ENCODE measurements around the gene EVI2A.

Gene EVI2A

GRCh38 chr17:31269578-31269983, 51.8 kb downstream of the EVI2A start (continued):
- peak; percentile 34; the same call in 1 of the 2 replicates for TF ChIP-seq ZNF600 (tag by site-specific recombination; IDR thresholded peaks at IDR 0.05)
- TF ChIP-seq PRDM6 (tag by site-specific recombination; IDR thresholded peaks at IDR 0.05), result peak; percentile 59
- TF ChIP-seq FEZF1 (tag by site-specific recombination; IDR thresholded peaks at IDR 0.05), result peak; percentile 54

GRCh38 chr17:31269036-31269577, 52.3 kb downstream of the EVI2A start:
- Histone ChIP-seq H3K27ac (ENCODE audit: extremely low read depth, low read depth, low read length) (no peak overlapping the region), H3K4me1 (ENCODE audit: control insufficient read depth, insufficient read depth, low read length) (peaks cover 7% of the 10 kb centered on the region), H3K36me3 (ENCODE audit: control insufficient read depth in 2 of 2, insufficient read depth in 1 of 2, low read length in 2 of 2) (peaks cover 46 to 57% of the 10 kb centered on the region in 2 experiments), H3K4me3 (ENCODE audit: low read depth, low read length) (no peak overlapping the region), H3K9me3 (ENCODE audit: control insufficient read depth, insufficient read depth, low read depth, low read length) (no peaks in the 10 kb centered on the region)
- POLR2A ChIA-PET, result interaction anchor here (0.6 to 0.9 kb wide), 3 partner anchors 17 to 261 kb away, joined by 3 to 4 read pairs (median 4); no protein-coding TSS in a partner anchor
- CTCF ChIA-PET, result interaction anchor here (0.6 kb wide), 2 partner anchors 37 to 262 kb away, joined by 3 to 4 read pairs; no protein-coding TSS in a partner anchor
- TF ChIP-seq ZNF23 (tag by site-specific recombination; IDR thresholded peaks at IDR 0.05; ENCODE audit: borderline replicate concordance) (no peak), BCL11B (tag by site-specific recombination; IDR thresholded peaks at IDR 0.05; ENCODE audit: low read depth) (no peak), TRIM28 (IDR thresholded peaks at IDR 0.05; ENCODE audit: borderline replicate concordance, low read length) (no peak), ZNF292 (tag by site-specific recombination; IDR thresholded peaks at IDR 0.05; ENCODE audit: borderline replicate concordance, low read depth) (no peak), ZNF776 (tag by site-specific recombination; IDR thresholded peaks at IDR 0.05; ENCODE audit: borderline replicate concordance) (no peak), MZF1 (tag by site-specific recombination; IDR thresholded peaks at IDR 0.05; ENCODE audit: borderline replicate concordance) (no peak), KLF10 (tag by site-specific recombination; IDR thresholded peaks at IDR 0.05) (no peak), ZNF132 (tag by site-specific recombination; IDR thresholded peaks at IDR 0.05; ENCODE audit: borderline replicate concordance) (no peak), ZNF623 (tag by site-specific recombination; IDR thresholded peaks at IDR 0.05) (no peak), ZNF548 (tag by site-specific recombination; IDR thresholded peaks at IDR 0.05) (no peak), ZBTB17 (tag by site-specific recombination; IDR thresholded peaks at IDR 0.05) (no peak), ZNF274 (IDR thresholded peaks at IDR 0.05; ENCODE audit: low read length) (no peak), ZNF274 (tag by site-specific recombination; IDR thresholded peaks at IDR 0.05; ENCODE audit: borderline replicate concordance) (no peak), ZNF639 (tag by site-specific recombination; IDR thresholded peaks at IDR 0.05) (no peak), ZNF707 (tag by site-specific recombination; IDR thresholded peaks at IDR 0.05) (no peak), ZNF214 (tag by site-specific recombination; IDR thresholded peaks at IDR 0.05; ENCODE audit: borderline replicate concordance) (no peak), INSM2 (tag by site-specific recombination; IDR thresholded peaks at IDR 0.05) (no peak), ZNF768 (tag by site-specific recombination; IDR thresholded peaks at IDR 0.05) (no peak), KLF17 (tag by site-specific recombination; IDR thresholded peaks at IDR 0.05) (no peak)

Measured in HEK293 (cell line).